ENCODE measurements around the gene HS3ST6. TPM values are rescaled to one million over a fixed set of nuclear protein-coding genes. Genes with fewer than 3 reads are reported as not detected.

The HS3ST6 gene
- total and polyA plus RNA-seq, 2 donors (not counting 3 experiments of a cell fraction or from before 2014, with no cell fraction given) = not detected

DNA sequence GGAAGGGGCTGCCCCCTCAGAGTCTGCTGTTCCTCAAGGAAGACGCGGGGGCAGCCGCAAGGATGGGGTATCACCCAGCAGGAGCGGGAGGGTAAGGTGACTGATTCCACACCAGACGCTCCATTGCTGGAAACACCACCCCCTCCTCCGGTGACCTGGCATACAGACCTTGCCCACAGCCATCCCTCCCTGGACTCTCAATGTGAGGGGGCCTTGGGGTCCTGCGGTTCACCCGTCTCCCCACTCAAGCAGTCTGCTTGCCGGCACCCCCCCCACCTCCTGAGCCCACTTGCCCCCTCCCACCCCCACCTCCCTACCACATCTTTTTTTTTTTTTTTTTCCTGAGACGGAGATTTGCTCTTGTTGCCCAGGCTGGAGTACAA, 12.1 kb upstream of the HS3ST6 start:
- ChIA-PET CTCF (interaction anchor here (1.2 kb wide), 1 partner anchor 66 kb away, joined by 3 read pairs; no protein-coding TSS in a partner anchor), POLR2A (no interaction called here)
- dilution Hi-C loops (cut with MboI; ENCODE audit: extremely low pct_ligation_motif_present, low sequenced_read_pairs) = no loop called here
- intact Hi-C loops (cut with micrococcal nuclease) = no loop called here
- Histone ChIP-seq H3K9me3 (replicated peaks; ENCODE audit: control insufficient read depth, insufficient read depth, low read length) (no peaks in the 10 kb centered on the region), H3K27ac (ENCODE audit: insufficient read depth, low read depth, low read length) (no peak overlapping the region), H3K4me2 (ENCODE audit: insufficient read depth, low read length) (no peak overlapping the region), H3K4me3 (replicated peaks in 1 of 3; ENCODE audit: insufficient read depth in 1 of 3, low read depth in 1 of 3, low read length in 3 of 3) (no peak overlapping the region), H3K36me3 (ENCODE audit: control insufficient read depth in 2 of 2, extremely low read depth in 1 of 2, insufficient read depth in 2 of 2, low read length in 2 of 2) (no peaks in the 10 kb centered on the region), H3K79me2 (ENCODE audit: control insufficient read depth, insufficient read depth, low read length) (no peaks in the 10 kb centered on the region), H3K9ac (replicated peaks; ENCODE audit: extremely low read depth, insufficient read depth, low read length) (no peak overlapping the region), H2AFZ (ENCODE audit: low read depth, low read length) (peak overlapping the region; percentile 84), H3K9me1 (replicated peaks; ENCODE audit: control insufficient read depth, extremely low read depth, insufficient read depth, low read length) (no peaks in the 10 kb centered on the region), H3K27me3 (ENCODE audit: control insufficient read depth in 2 of 2, insufficient read depth in 2 of 2, low read length in 2 of 2) (no peaks in the 10 kb centered on the region), H4K20me1 (replicated peaks; ENCODE audit: control insufficient read depth, extremely low read depth, insufficient read depth, low read length) (no peaks in the 10 kb centered on the region), H3K4me1 (ENCODE audit: control insufficient read depth, extremely low read depth, insufficient read depth, low read length) (no peaks in the 10 kb centered on the region)
- TF ChIP-seq, protein P1, sequence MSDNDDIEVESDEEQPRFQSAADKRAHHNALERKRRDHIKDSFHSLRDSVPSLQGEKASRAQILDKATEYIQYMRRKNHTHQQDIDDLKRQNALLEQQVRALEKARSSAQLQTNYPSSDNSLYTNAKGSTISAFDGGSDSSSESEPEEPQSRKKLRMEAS (IDR thresholded peaks at IDR 0.05; ENCODE audit: insufficient read depth, insufficient read length) = no peak
- TF ChIP-seq FOS (IDR thresholded peaks at IDR 0.05; ENCODE audit: borderline replicate concordance, insufficient read depth, low read length) (no peak), POLR2AphosphoS5 (IDR thresholded peaks at IDR 0.05; ENCODE audit: insufficient read depth, low read depth, low read length) (no peak), GATA2 (IDR thresholded peaks at IDR 0.05; ENCODE audit: insufficient read depth, insufficient read length, low read depth, low read length) (no peak), POLR2A (IDR thresholded peaks at IDR 0.05; ENCODE audit: low read depth, low read length) (no peak)
- FAIRE-seq (no peak), DNase-seq (ENCODE audit: low read depth, low spot score) (no peak)
- no TSS peak for BruUV-seq (replicated peaks)

DNA sequence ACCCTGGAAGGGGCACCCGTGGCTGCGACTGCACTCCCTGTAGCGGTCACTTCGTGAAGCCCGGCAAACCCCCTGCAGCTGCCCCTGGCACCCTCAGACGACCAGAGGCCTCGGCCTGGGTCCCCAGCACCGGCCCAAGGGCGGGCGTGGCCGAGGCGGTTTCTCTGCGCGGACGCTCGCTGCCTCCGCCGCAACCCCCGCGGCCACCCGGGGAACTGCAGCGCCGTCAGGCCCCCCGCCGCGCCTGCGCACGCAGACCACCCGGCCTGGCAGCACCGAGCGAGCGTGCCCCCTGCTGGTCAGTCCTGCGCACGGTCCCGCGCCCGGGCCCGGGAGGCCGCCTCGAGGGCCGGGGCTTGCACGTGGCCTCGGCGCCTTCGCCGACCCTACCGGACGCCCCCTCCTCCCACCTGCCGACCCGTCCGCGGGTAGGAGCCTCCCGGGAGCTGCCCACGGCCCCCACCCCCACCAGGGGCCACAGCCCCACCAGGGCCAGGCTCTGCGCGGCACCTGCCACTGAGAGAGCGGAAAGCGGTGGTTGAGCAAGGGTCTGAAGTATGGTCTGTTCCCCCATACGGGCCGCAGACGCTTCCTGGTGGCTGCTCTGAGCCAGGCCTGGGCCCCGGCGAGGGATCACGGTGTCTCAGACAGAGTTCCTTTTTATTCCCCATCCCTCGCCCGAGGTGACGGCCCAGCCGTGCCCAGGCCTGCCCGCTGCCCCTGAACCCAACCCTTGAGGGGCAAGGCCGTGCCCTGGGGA, 11.5 kb upstream of the HS3ST6 start:
- Histone ChIP-seq H3K79me2 (ENCODE audit: control insufficient read depth, insufficient read depth, low read length) (no peaks in the 10 kb centered on the region), H4K20me1 (replicated peaks; ENCODE audit: control insufficient read depth, extremely low read depth, insufficient read depth, low read length) (no peaks in the 10 kb centered on the region), H3K36me3 (ENCODE audit: control insufficient read depth in 2 of 2, extremely low read depth in 1 of 2, insufficient read depth in 2 of 2, low read length in 2 of 2) (no peaks in the 10 kb centered on the region), H3K4me1 (ENCODE audit: control insufficient read depth, extremely low read depth, insufficient read depth, low read length) (no peaks in the 10 kb centered on the region), H2AFZ (ENCODE audit: low read depth, low read length) (peak overlapping the region; percentile 93), H3K9ac (replicated peaks; ENCODE audit: extremely low read depth, insufficient read depth, low read length) (peak overlapping the region; percentile 23), H3K4me2 (ENCODE audit: insufficient read depth, low read length) (peak overlapping the region; percentile 36), H3K27ac (ENCODE audit: insufficient read depth, low read depth, low read length) (no peak overlapping the region), H3K9me1 (replicated peaks; ENCODE audit: control insufficient read depth, extremely low read depth, insufficient read depth, low read length) (no peaks in the 10 kb centered on the region), H3K4me3 (replicated peaks in 1 of 3; ENCODE audit: insufficient read depth in 1 of 3, low read depth in 1 of 3, low read length in 3 of 3) (peak overlapping the region in 2 of 3 experiments; percentile 50 to 53), H3K9me3 (replicated peaks; ENCODE audit: control insufficient read depth, insufficient read depth, low read length) (no peaks in the 10 kb centered on the region), H3K27me3 (ENCODE audit: control insufficient read depth in 2 of 2, insufficient read depth in 2 of 2, low read length in 2 of 2) (no peaks in the 10 kb centered on the region)
- intact Hi-C loops (cut with micrococcal nuclease) (loop anchor here (1.0 to 2.0 kb wide), 2 partner anchors 13 to 66 kb away; partner anchors contain the start of gene MSRB1), dilution Hi-C loops (cut with MboI; ENCODE audit: extremely low pct_ligation_motif_present, low sequenced_read_pairs) (no loop called here)
- DNase-seq (ENCODE audit: low read depth, low spot score) (peak; percentile 79), FAIRE-seq (peak; percentile 74)
- TF ChIP-seq GATA2 (IDR thresholded peaks at IDR 0.05; ENCODE audit: insufficient read depth, insufficient read length, low read depth, low read length) = no peak
- no peak for TF ChIP-seq MYC (IDR thresholded peaks at IDR 0.05; ENCODE audit: low read depth, low read length)
- TF ChIP-seq, protein P2, sequence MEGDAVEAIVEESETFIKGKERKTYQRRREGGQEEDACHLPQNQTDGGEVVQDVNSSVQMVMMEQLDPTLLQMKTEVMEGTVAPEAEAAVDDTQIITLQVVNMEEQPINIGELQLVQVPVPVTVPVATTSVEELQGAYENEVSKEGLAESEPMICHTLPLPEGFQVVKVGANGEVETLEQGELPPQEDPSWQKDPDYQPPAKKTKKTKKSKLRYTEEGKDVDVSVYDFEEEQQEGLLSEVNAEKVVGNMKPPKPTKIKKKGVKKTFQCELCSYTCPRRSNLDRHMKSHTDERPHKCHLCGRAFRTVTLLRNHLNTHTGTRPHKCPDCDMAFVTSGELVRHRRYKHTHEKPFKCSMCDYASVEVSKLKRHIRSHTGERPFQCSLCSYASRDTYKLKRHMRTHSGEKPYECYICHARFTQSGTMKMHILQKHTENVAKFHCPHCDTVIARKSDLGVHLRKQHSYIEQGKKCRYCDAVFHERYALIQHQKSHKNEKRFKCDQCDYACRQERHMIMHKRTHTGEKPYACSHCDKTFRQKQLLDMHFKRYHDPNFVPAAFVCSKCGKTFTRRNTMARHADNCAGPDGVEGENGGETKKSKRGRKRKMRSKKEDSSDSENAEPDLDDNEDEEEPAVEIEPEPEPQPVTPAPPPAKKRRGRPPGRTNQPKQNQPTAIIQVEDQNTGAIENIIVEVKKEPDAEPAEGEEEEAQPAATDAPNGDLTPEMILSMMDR (IDR thresholded peaks at IDR 0.05; ENCODE audit: extremely low read depth in 1 of 2, insufficient read depth in 1 of 2, low read depth in 1 of 2, low read length in 2 of 2) = peak; percentile 80 to 98
- no peak for TF ChIP-seq FOS (IDR thresholded peaks at IDR 0.05; ENCODE audit: borderline replicate concordance, insufficient read depth, low read length)
- TF ChIP-seq POLR2A (IDR thresholded peaks at IDR 0.05; ENCODE audit: low read depth, low read length) = no peak
- TF ChIP-seq, protein P1 (IDR thresholded peaks at IDR 0.05; ENCODE audit: insufficient read depth, insufficient read length) = peak; percentile 45
- no peak for TF ChIP-seq JUN (IDR thresholded peaks at IDR 0.05; ENCODE audit: borderline replicate concordance, insufficient read depth, insufficient read length, low read depth)
- TF ChIP-seq EZH2 (IDR thresholded peaks at IDR 0.05; ENCODE audit: borderline replicate concordance, low read depth, low read length, severe bottlenecking) = no peak
- peak; percentile 66 for TF ChIP-seq POLR2AphosphoS5 (IDR thresholded peaks at IDR 0.05; ENCODE audit: insufficient read depth, low read depth, low read length)
- no TSS peak for BruUV-seq (replicated peaks)
- ChIA-PET POLR2A (no interaction called here), CTCF (interaction anchor here (0.5 to 1.6 kb wide), 10 partner anchors 13 to 151 kb away, joined by 3 to 12 read pairs (median 4); no protein-coding TSS in a partner anchor)
